ENCODE data around the gene BAZ1B. TPM values are rescaled to one million over a fixed set of nuclear protein-coding genes. Genes with fewer than 3 reads are reported as not detected.
"Not testable (repeated sequence)": the region's sequence is repeated elsewhere in the genome, so short reads cannot be mapped to it uniquely, and the experiment has no call there.

BAZ1B gene
- total and polyA plus RNA-seq, 2 of the 4 experiments (the other 2 are of a cell fraction), result 20.2 to 45.0 TPM

DNA sequence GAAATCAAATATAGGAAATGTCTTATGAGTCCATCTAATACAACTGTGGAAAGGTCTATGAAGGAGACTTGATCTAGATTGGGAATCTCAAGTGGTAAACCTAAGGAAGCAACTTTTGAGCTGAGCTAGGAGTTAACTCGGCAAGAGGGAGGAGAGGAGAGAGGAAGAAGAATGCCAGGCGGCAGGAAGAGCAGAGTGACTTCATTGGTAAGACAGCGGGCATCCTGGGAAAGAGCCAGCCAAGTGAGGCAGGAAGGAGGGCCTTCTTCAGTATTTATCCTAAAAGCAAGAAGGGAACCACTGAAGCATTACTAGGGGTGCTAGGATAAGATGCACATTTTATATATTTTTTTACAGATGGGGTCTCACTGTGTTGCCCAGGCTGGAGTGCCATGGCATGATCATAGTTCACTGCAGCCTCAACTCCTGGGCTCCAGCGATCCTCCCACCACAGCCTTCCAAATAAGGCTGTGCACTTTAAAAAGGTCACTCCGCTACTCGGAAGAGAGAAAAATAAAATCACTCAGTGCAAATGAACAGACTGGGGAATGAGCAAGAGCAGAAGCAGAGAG, 33.4 kb upstream of the BAZ1B start (continued):
- TF ChIP-seq RCOR1 (IDR thresholded peaks at IDR 0.05; ENCODE audit: insufficient replicate concordance, low read length), result no peak
- no peak for TF ChIP-seq MAFK (IDR thresholded peaks at IDR 0.05; ENCODE audit: low read depth, low read length)
- no peak for TF ChIP-seq FOS (IDR thresholded peaks at IDR 0.05; ENCODE audit: low read depth, low read length)
- no peak for TF ChIP-seq MXI1 (IDR thresholded peaks at IDR 0.05; ENCODE audit: borderline replicate concordance, low read depth, low read length)
- TF ChIP-seq NFE2L2 (IDR thresholded peaks at IDR 0.05; ENCODE audit: low read depth, low read length), result no peak
- no peak for TF ChIP-seq CHD1 (IDR thresholded peaks at IDR 0.05; ENCODE audit: low read depth, low read length)

DNA sequence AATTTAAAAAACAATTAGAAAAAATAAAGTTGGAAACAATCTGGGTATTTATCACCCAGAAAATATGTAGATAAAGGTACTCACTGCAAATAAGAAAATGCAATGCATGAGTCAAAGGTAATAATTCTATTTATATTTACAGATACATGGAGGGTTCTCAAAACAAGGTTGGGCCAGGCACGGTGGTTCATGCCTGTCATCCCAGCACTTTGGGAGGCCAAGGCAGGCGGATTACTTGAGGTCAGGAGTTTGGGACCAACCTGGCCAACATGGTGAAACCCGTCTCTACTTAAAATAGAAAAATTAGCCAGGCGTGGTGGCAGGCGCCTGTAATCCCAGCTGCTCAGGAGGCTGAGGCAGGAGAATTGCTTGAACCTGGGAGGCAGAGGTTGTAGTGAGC, 28.0 kb upstream of the BAZ1B start:
- H2BK20ac ChIP-seq (ENCODE audit: low read depth, low read length); ATAC-seq (ENCODE audit: low read depth); H3K4me3 ChIP-seq (ENCODE audit: insufficient read depth, low read depth, low read length); intact Hi-C loops (cut with micrococcal nuclease); H3K56ac ChIP-seq (ENCODE audit: extremely low read depth, insufficient read depth, low read length); H3K27ac ChIP-seq (ENCODE audit: insufficient read depth, low read length); POLR2A ChIA-PET (ENCODE audit: unreplicated experiment); in situ Hi-C loops (cut with MboI; ENCODE audit: low sequenced_read_pairs); H4K5ac ChIP-seq (ENCODE audit: low read depth, low read length); DNase-seq; H2AFZ ChIP-seq (replicated peaks; ENCODE audit: low read length, poor library complexity); CTCF ChIA-PET; H3K4ac ChIP-seq (ENCODE audit: low read depth, low read length); H3K27me3 ChIP-seq (ENCODE audit: control insufficient read depth, insufficient read depth, low read length); H2AK9ac ChIP-seq (replicated peaks; ENCODE audit: low read depth, low read length, poor library complexity); H3K9me1 ChIP-seq (ENCODE audit: insufficient read depth, low read length); H2BK120ac ChIP-seq (ENCODE audit: low read depth, low read length); H3K23ac ChIP-seq (ENCODE audit: low read depth, low read length); H2BK5ac ChIP-seq (ENCODE audit: low read depth, low read length, poor library complexity, severe bottlenecking); H3K14ac ChIP-seq (replicated peaks; ENCODE audit: low read depth, low read length); H3K4me1 ChIP-seq (ENCODE audit: control insufficient read depth, insufficient read depth, low read length); H3K9ac ChIP-seq (ENCODE audit: low read depth, low read length); BruUV-seq (replicated peaks); H3K18ac ChIP-seq (ENCODE audit: low read depth, low read length); H3K9me3 ChIP-seq (ENCODE audit: control insufficient read depth, insufficient read depth, low read length); H2AK5ac ChIP-seq (ENCODE audit: low read depth, low read length); H4K91ac ChIP-seq (ENCODE audit: insufficient read depth, low read depth, low read length); H3K4me2 ChIP-seq (ENCODE audit: low read depth, low read length); H4K8ac ChIP-seq (ENCODE audit: low read depth in 2 of 2, low read length in 2 of 2); dilution Hi-C loops (cut with HindIII; ENCODE audit: low sequenced_read_pairs, unreplicated experiment); H2BK15ac ChIP-seq (ENCODE audit: low read depth, low read length): not testable (repeated sequence)
- Histone ChIP-seq H3K79me1 (ENCODE audit: low read depth in 1 of 2, low read length in 2 of 2) (peaks cover 29 to 79% of the 10 kb centered on the region in 2 experiments), H4K20me1 (ENCODE audit: insufficient read depth, low read length) (peaks cover 32% of the 10 kb centered on the region), H3K36me3 (ENCODE audit: control insufficient read depth, insufficient read depth, low read length) (peaks cover 24% of the 10 kb centered on the region)
- WGBS, 2 experiments (ENCODE audit: extremely low coverage in 2 of 2, insufficient read length in 1 of 2), result 90% methylated on average over 2 of the region's 5 CpGs; no CpG with 5 or more reads in 1 of the 2 experiments
